Skeletal muscle satellite cell (primary cell): ENCODE results near the gene NFKB2.

Source experiments
- H3K27me3 ChIP-seq: 2 replicates; pipeline ENCODE4 v1.7.0; 2013; ENCODE audit warnings: low read length; ENCODE audit not compliant: control insufficient read depth, insufficient read depth
- H3K36me3 ChIP-seq: 2 replicates; pipeline ENCODE4 v1.7.0; 2013; ENCODE audit warnings: mild to moderate bottlenecking, control low read depth, low read length; ENCODE audit not compliant: insufficient read depth
- H3K4me1 ChIP-seq: 2 replicates; pipeline ENCODE4 v1.7.0; 2013; ENCODE audit warnings: low read length; ENCODE audit not compliant: control insufficient read depth, insufficient read depth
- H3K4me2 ChIP-seq: 2 replicates; pipeline ENCODE4 v1.7.0; 2013; ENCODE audit warnings: mild to moderate bottlenecking, low read length
- H3K4me3 ChIP-seq: 2 replicates; pipeline ENCODE4 v1.7.0; 2013; ENCODE audit warnings: low read length
- H3K9ac ChIP-seq: 2 replicates; pipeline ENCODE4 v1.7.0; 2013; ENCODE audit warnings: mild to moderate bottlenecking, low read depth, low read length, moderate library complexity
- H3K9me3 ChIP-seq: replicated peaks from 2 replicates; pipeline ENCODE4 v1.7.0; 2013; ENCODE audit warnings: mild to moderate bottlenecking, control low read depth, low read length

Gene NFKB2

DNA sequence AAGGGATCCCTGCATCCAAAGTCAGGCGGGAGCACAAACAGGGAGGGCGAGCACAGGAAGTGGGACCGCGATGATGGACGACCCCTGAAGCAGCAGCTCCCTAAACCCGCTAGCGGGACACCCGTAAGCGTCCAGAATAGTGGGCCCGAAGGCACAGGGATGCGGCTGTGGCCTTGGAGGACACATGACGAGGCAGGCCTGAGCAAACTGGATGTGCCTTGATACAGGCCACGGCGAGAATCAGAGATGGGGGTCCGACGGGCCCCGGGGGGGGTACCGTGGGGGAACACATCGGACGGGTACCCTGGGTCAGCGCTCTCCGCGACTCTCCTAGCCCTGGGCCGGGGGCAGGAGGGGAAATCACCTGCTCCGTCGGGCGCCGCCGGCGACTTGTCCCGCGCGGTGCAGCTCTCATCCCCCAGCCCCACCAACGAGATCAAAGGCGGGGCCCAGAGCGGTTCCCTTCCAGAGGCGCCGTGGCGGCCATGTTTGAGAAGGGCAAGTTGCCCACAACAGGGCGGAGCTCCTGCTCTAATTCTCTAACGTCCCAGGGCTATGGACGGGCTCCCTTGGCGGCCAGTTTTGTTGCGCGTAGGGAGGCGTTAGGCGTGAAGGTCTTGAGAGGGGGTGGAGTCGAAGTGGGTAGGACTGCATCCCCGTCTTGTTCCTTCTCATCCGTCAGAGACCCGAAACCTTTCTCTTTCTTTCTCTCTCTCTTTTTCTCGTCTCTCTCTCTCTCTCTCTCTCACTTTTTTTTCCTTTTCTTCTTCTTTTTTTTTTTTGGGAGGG, 36.9 kb downstream of the NFKB2 start, which contains the start of gene CUEDC2:
Gene CUEDC2, minus strand, starts transcription at position 413 of the 789 bp plus-strand sequence. CDS start 7,386 bp downstream, outside the sequence.
- Histone ChIP-seq H3K4me1 (peaks cover 26% of the 10 kb centered on the region), H3K4me2 (peak within 1 kb of the TSS; percentile 99), H3K9me3 (no peaks in the 10 kb centered on the region), H3K4me3 (peak within 1 kb of the TSS; percentile 92), H3K27me3 (no peaks in the 10 kb centered on the region), H3K36me3 (no peaks in the 10 kb centered on the region), H3K9ac (peak within 1 kb of the TSS; percentile 97)

- Histone ChIP-seq H3K9me3 (no peaks in the 10 kb centered on the region), H3K36me3 (no peaks in the 10 kb centered on the region), H3K4me1 (peaks cover 26% of the 10 kb centered on the region), H3K27me3 (no peaks in the 10 kb centered on the region), H3K9ac (no peak overlapping the region), H3K4me3 (no peak overlapping the region), H3K4me2 (no peak overlapping the region)
These were observed 38.1 kb downstream of the NFKB2 start for GRCh38 chr10:102433619-102434046.

DNA sequence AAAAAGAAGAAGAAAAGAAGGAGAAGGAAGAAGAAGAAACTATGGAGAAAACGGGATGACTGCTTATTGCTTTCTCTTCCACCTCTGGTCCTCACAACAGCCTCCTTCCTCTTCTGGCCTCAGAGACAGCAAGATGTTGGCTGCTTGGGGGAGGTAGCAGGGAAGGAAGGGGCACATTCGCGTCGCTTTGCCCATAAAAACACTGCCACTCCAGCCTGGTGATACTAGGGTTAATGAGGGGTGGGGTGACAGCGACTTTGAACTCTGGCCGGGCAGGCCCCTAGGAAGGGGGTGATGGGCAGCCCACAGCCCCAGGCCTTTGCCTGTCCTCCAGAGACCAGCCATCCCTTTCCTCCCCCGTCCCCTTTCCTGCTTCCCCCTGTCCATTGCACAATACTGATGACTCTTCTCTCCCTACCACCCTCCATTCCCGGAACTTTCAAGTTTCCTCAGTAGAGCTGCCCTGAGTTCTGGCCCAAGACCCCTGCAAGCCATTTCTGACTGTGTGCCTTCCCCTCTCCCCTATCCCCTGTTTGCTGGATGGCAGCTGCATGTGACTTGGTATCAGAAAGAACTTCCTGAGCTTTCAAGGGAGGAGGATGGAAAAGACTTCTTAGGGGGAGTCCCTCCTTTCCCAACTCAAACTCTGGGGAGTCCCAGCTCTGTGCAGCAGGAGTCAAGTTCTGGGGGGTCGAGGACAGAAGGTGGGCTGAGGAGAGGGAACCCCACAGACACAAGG, 39.1 kb downstream of the NFKB2 start:
- Histone ChIP-seq H3K36me3 (no peaks in the 10 kb centered on the region), H3K4me2 (peak overlapping the region; percentile 21), H3K9me3 (no peaks in the 10 kb centered on the region), H3K4me1 (peaks cover 26% of the 10 kb centered on the region), H3K4me3 (no peak overlapping the region), H3K9ac (no peak overlapping the region), H3K27me3 (no peaks in the 10 kb centered on the region)

- no peak overlapping the region for H3K9ac ChIP-seq
- no peaks in the 10 kb centered on the region for H3K9me3 ChIP-seq
- no peaks in the 10 kb centered on the region for H3K27me3 ChIP-seq
- H3K36me3 ChIP-seq = no peaks in the 10 kb centered on the region
- peak overlapping the region; percentile 80 for H3K4me2 ChIP-seq
- no peak overlapping the region for H3K4me3 ChIP-seq
- peaks cover 26% of the 10 kb centered on the region for H3K4me1 ChIP-seq
These were observed 39.6 kb downstream of the NFKB2 start for GRCh38 chr10:102435133-102435497.

GRCh38 chr10:102435529-102436233, 40.2 kb downstream of the NFKB2 start:
- Histone ChIP-seq H3K4me1 (peaks cover 26% of the 10 kb centered on the region), H3K36me3 (no peaks in the 10 kb centered on the region), H3K4me3 (peak overlapping the region; percentile 63), H3K9me3 (no peaks in the 10 kb centered on the region), H3K9ac (peak overlapping the region; percentile 49), H3K4me2 (peak overlapping the region; percentile 80), H3K27me3 (no peaks in the 10 kb centered on the region)

DNA sequence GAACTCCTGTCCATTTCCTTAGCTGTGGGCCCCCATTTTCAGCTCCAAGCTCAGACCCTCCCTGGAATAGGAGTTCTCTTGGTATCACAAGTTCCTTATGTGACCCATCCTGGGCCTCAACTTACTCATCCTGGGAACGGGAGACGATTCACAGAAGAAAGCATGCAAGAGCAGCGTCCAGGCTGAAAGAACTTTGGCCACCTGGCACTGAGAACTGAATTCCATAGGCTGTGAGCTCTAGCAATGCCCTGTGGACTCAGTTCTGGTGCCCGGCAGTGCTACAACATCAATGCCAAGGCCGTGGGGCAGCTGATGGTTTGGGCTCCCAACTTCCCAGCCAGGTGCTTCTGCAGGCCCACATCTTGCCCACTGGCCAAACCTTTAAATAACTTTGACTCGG, 40.8 kb downstream of the NFKB2 start:
- no peaks in the 10 kb centered on the region for H3K9me3 ChIP-seq
- no peaks in the 10 kb centered on the region for H3K27me3 ChIP-seq
- H3K4me2 ChIP-seq = peak overlapping the region; percentile 80
- H3K9ac ChIP-seq = no peak overlapping the region
- H3K36me3 ChIP-seq = no peaks in the 10 kb centered on the region
- H3K4me3 ChIP-seq = no peak overlapping the region
- peaks cover 25% of the 10 kb centered on the region for H3K4me1 ChIP-seq

- Histone ChIP-seq H3K4me3 (no peak overlapping the region), H3K9ac (no peak overlapping the region), H3K4me2 (no peak overlapping the region), H3K27me3 (peaks cover 6% of the 10 kb centered on the region), H3K4me1 (peaks cover 17% of the 10 kb centered on the region), H3K9me3 (no peaks in the 10 kb centered on the region), H3K36me3 (no peaks in the 10 kb centered on the region)
These were observed 42.0 kb downstream of the NFKB2 start for GRCh38 chr10:102437515-102437914.

GRCh38 chr10:102438374-102438773, 42.9 kb downstream of the NFKB2 start:
- Histone ChIP-seq H3K4me1 (peaks cover 17% of the 10 kb centered on the region), H3K9ac (no peak overlapping the region), H3K4me2 (no peak overlapping the region), H3K27me3 (peaks cover 6% of the 10 kb centered on the region), H3K9me3 (no peaks in the 10 kb centered on the region), H3K4me3 (no peak overlapping the region), H3K36me3 (no peaks in the 10 kb centered on the region)

DNA sequence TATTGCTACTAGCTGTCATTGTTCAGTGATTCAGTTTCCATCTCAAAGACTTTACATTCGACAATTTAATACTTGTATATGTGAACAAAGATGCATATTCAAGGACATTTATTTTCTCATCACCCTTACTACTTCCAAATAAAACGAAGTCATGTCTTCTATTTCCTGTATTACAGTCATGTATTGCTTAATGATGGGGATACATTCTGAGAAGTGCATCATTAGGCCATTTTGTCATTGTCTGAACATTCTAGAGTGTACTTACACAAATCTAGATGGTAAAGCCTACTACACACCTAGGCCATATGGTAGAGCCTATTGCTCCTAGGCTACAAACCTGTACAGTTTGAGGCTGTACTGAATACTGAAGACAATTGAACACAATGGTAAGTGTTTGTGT, 49.3 kb downstream of the NFKB2 start:
- Histone ChIP-seq H3K4me2 (no peak overlapping the region), H3K9ac (no peak overlapping the region), H3K4me3 (no peak overlapping the region), H3K4me1 (peaks cover under 1% of the 10 kb centered on the region), H3K9me3 (no peaks in the 10 kb centered on the region), H3K36me3 (no peaks in the 10 kb centered on the region), H3K27me3 (peaks cover 6% of the 10 kb centered on the region)

GRCh38 chr10:102449321-102450123, 54.0 kb downstream of the NFKB2 start:
- peak overlapping the region; percentile 94 for H3K4me3 ChIP-seq
- peak overlapping the region; percentile 97 for H3K4me2 ChIP-seq
- H3K4me1 ChIP-seq = peaks cover 30% of the 10 kb centered on the region
- H3K9ac ChIP-seq = peak overlapping the region; percentile 65
- no peaks in the 10 kb centered on the region for H3K9me3 ChIP-seq
- H3K27me3 ChIP-seq = no peaks in the 10 kb centered on the region
- H3K36me3 ChIP-seq = no peaks in the 10 kb centered on the region

DNA sequence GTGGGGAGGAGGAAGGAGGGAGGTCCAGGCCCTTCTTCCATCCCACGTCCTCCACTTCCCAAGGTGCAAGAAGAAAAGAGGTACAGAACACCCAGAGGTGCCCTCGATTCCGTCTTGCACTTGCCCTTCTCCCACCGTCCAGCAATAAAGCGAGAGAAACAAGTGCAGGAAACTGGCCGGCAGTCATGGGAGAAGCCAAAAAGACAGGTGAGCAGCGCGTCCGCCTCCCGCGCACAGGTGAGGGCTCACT, 54.5 kb downstream of the NFKB2 start:
- Histone ChIP-seq H3K9ac (peak overlapping the region; percentile 65), H3K9me3 (no peaks in the 10 kb centered on the region), H3K27me3 (no peaks in the 10 kb centered on the region), H3K4me1 (peaks cover 32% of the 10 kb centered on the region), H3K36me3 (no peaks in the 10 kb centered on the region), H3K4me2 (peak overlapping the region; percentile 97), H3K4me3 (peak overlapping the region; percentile 94)
